Measurements from ENCODE around the gene EIF5. TPM values are rescaled to one million over a fixed set of nuclear protein-coding genes. Genes with fewer than 3 reads are reported as not detected.
"Not testable (repeated sequence)": the region's sequence is repeated elsewhere in the genome, so short reads cannot be mapped to it uniquely, and the experiment has no call there.

EIF5 gene
- total RNA-seq, 1 donor from 2014 or later, result 222 TPM

GRCh38 chr14:103356024-103356682, 22.1 kb downstream of the EIF5 start:
- DNase-seq (ENCODE audit: low spot score), result no peak
- intact Hi-C loops (cut with DNase I), result no loop called here

DNA sequence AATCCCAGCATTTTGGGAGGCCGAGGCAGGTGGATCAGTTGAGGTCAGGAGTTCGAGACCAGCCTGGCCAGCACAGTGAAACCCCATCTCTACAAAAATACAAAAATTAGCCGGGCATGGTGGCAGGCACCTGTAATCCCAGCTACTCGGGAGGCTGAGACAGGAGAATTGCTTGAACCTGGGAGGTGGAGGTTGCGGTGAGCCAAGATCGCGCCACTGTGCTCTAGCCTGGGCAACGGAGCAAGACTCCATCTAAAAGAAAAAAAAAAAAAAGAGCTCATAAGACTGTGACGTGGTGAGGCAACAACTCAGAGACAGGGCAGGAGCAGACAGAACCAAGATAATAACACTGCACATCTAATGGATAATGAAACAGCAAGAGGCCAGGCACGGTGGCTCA, 23.5 kb downstream of the EIF5 start:
- DNase-seq (ENCODE audit: low spot score); intact Hi-C loops (cut with DNase I): not testable (repeated sequence)

- intact Hi-C loops (cut with DNase I), result no loop called here
- no peak for DNase-seq (ENCODE audit: low spot score)
Measured at GRCh38 chr14:103360548-103360947, 26.5 kb downstream of the EIF5 start.

- DNase-seq (ENCODE audit: low spot score), result no peak
- intact Hi-C loops (cut with DNase I), result no loop called here
Measured at GRCh38 chr14:103361867-103362266, 27.8 kb downstream of the EIF5 start.

- intact Hi-C loops (cut with DNase I), result no loop called here
Measured at GRCh38 chr14:103362780-103363179, 28.7 kb downstream of the EIF5 start.

DNA sequence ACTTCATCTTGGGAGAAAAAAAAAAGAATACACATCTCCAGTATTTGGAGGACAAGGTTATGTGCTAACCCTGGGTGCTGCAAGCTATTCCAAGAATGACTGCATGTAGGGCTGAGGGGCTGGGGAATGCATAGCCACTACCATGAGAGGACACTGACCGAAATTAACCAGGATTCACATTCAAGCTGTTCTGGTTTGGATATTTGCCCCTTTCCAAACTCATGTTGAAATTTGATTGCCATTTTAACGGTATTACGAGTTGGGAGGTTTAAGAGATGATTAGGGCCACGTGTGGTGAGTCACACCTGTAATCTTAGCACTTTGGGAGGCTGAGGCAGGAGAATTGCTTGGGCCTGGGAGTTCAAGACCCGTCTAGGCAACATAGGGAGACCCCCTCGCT, 32.7 kb downstream of the EIF5 start:
- intact Hi-C loops (cut with DNase I), result no loop called here
- DNase-seq (ENCODE audit: low spot score), result no peak

More at GRCh38 chr14:103362780-103363179, 28.7 kb downstream of the EIF5 start:
- no peak for DNase-seq (ENCODE audit: low spot score)

GRCh38 chr14:103367995-103368394, 34.0 kb downstream of the EIF5 start:
- intact Hi-C loops (cut with DNase I), result no loop called here
- no peak for DNase-seq (ENCODE audit: low spot score)

GRCh38 chr14:103370087-103370486, 36.0 kb downstream of the EIF5 start:
- no peak for DNase-seq (ENCODE audit: low spot score)
- intact Hi-C loops (cut with DNase I), result no loop called here

DNA sequence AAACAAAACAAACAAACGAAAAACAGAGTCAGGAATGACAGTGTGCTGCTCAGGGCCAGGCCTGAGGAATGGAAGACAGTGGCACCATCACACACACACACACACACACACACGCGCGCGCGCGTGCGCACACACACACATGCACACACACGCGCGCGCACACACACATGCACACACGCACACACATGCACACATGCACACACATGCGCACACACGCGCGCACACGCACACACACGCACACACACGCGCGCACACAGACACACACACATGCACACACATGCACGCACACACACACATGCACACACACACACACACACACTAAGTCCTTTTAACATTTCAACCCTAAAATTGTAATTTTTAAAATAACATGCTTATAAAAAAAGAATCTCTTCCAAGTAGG, 38.0 kb downstream of the EIF5 start:
- no peak for DNase-seq (ENCODE audit: low spot score)
- intact Hi-C loops (cut with DNase I), result no loop called here

DNA sequence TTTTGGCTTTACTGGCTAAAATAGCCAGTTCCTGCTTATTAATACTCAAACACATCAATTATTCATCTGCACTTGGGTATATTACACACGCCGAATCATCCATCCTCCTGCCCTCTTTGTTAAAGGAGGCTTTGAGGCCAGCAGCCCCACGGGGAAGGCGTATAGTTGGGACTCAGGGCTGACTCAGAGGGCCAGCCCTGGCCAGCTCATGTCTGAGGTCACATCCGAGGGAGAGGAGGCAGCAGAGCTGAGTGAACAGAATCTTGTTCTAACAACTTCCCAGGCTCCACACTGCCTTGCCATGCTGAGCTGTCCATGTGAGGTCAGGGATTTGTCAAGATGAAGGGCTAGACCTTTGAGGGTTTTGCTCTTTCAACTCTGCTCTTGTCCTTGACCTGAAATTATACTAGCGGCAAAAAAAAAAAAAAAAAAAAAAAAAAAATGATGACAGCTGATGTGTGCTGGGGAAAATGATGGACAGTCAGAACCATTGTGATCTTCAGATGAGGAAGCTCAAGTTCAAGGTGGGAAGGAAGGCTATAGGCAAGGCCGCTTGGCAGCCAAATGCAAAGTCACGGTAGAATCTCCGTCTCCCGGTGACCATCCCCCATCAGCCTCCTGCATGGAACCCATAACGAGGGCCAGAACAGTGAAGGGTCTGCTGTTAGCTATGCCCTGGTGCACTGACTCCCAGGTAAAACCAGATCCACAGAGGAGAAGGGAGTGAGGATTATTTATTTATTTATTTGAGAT, 38.7 kb downstream of the EIF5 start:
- no peak for DNase-seq (ENCODE audit: low spot score)
- intact Hi-C loops (cut with DNase I), result no loop called here

- intact Hi-C loops (cut with DNase I), result no loop called here
- no peak for DNase-seq (ENCODE audit: low spot score)
Measured at GRCh38 chr14:103374121-103374520, 40.1 kb downstream of the EIF5 start.

- intact Hi-C loops (cut with DNase I), result no loop called here
- DNase-seq (ENCODE audit: low spot score), result no peak
Measured at GRCh38 chr14:103377522-103378037, 43.5 kb downstream of the EIF5 start.

DNA sequence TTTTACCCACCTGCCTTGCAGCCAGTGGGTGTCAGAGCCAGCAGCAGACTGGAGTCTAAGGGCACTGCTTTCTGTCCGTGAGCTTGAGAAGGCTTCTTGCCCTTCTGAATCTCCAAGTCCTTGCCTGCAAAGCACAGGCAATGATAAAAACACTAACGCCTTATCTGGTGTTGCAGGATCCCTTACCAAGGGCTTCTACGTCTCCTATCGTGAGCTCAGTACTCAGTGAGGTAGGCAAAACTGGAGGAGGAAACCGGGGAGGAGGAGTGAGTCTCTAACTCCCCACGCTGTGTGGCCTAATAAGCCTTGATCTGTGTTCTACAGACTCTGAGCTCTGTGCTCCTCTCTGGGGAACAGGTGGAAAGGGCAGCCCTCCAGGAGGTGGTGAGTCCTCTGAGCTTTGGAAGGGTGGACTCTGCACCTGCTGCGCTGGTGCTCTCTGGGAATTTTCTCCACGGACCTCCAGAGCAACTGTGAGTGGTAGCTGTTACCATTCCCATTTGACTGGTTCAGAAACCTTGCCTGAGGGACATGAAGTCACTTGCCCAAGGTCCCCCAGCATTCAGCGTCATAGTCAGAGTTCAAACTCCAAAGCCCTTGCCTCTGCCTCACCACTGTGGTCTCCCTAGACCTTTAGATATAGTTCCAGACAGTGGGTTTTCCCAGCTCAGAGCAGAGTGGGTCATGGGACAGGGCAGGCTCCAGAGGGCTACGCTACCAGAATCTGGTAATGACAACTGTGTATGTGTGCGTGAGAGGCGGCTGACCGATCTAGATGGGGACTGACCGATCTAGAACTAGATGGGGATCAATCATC, 44.2 kb downstream of the EIF5 start:
- intact Hi-C loops (cut with DNase I), result no loop called here
- no peak for DNase-seq (ENCODE audit: low spot score)

GRCh38 chr14:103380719-103381377, 46.8 kb downstream of the EIF5 start:
- intact Hi-C loops (cut with DNase I), result no loop called here

GRCh38 chr14:103382376-103382775, 48.3 kb downstream of the EIF5 start:
- DNase-seq (ENCODE audit: low spot score), result no peak
- intact Hi-C loops (cut with DNase I), result no loop called here

More at GRCh38 chr14:103380719-103381377, 46.8 kb downstream of the EIF5 start:
- no peak for DNase-seq (ENCODE audit: low spot score)

- intact Hi-C loops (cut with DNase I), result loop anchor here (1.0 to 5.0 kb wide), 2 partner anchors 48 to 49 kb away; no protein-coding TSS in a partner anchor
- DNase-seq (ENCODE audit: low spot score), result no peak
Measured at GRCh38 chr14:103384450-103385151, 50.6 kb downstream of the EIF5 start.

GRCh38 chr14:103385152-103385928, 51.3 kb downstream of the EIF5 start, which contains the start of gene MARK3:
Gene MARK3 (plus strand): TSS chr14:103385415. CDS start chr14:103386030, 615 bp downstream.
- intact Hi-C loops (cut with DNase I), result loop anchor here (1.0 to 5.0 kb wide), 2 partner anchors 47 to 50 kb away; no protein-coding TSS in a partner anchor
- peak; percentile 99 for DNase-seq (ENCODE audit: low spot score)

All from cardiac septum (tissue), 1 donor.